HepG2 (cell line): ENCODE results near the gene CTBP1. TPM values are rescaled to one million over a fixed set of nuclear protein-coding genes. Genes with fewer than 3 reads are reported as not detected.
A peak's percentile ranks its signal among the peaks of the same experiment; 100 is the strongest.

Experiments
- ATF7 ChIP-seq, 2 experiments: fragments of 450-650 bp in 1 of 2; sonication (generic) in 1 of 2; formaldehyde crosslinking in 1 of 2; IDR thresholded peaks; 2 replicates each; pipeline versions ENCODE4 v1.4.0 to v1.6.1; 2016 to 2020; ENCODE audit warnings: antibody characterized with exemption in 1 of 2, mild to moderate bottlenecking in 1 of 2, missing genetic modification reagents in 1 of 2
- FIP1L1 ChIP-seq: fragments of 200-400 bp; formaldehyde crosslinking; IDR thresholded peaks from 2 replicates; pipeline ENCODE4 v1.6.1; 2018; ENCODE audit warnings: low read depth, mild to moderate bottlenecking, low read length, moderate library complexity, borderline replicate concordance; ENCODE audit not compliant: insufficient read depth
- HMGXB4 ChIP-seq, 2 experiments: sonication (generic) in 1 of 2; formaldehyde crosslinking in 1 of 2; IDR thresholded peaks; 2 replicates each; pipeline versions ENCODE4 v1.4.0 to v1.6.1; 2018 to 2020; ENCODE audit warnings: missing genetic modification reagents in 2 of 2, borderline replicate concordance in 1 of 2, low read depth in 1 of 2, mild to moderate bottlenecking in 1 of 2, missing biosample characterization in 1 of 2
- HNF1A ChIP-seq, 2 experiments: sonication (generic) in 1 of 2; formaldehyde crosslinking in 1 of 2; IDR thresholded peaks; 2 replicates each; pipeline versions ENCODE4 v1.4.0 to v1.6.1; 2016 to 2020; ENCODE audit warnings: borderline replicate concordance in 1 of 2, low read depth in 1 of 2, mild to moderate bottlenecking in 1 of 2, missing genetic modification reagents in 1 of 2
- MAFG ChIP-seq: sonication (generic); formaldehyde crosslinking; IDR thresholded peaks from 2 replicates; pipeline ENCODE4 v1.5.1; 2020; ENCODE audit warnings: mild to moderate bottlenecking, missing genetic modification reagents
- REPIN1 ChIP-seq: sonication (generic); formaldehyde crosslinking; IDR thresholded peaks from 2 replicates; pipeline ENCODE4 v1.8.0; 2022; ENCODE audit warnings: missing genetic modification reagents, low read depth, mild to moderate bottlenecking, borderline replicate concordance
- SMAD9 ChIP-seq: sonication (generic); formaldehyde crosslinking; IDR thresholded peaks from 2 replicates; pipeline ENCODE4 v1.5.1; 2020; ENCODE audit warnings: mild to moderate bottlenecking, missing genetic modification reagents
- THRA ChIP-seq: sonication (generic); formaldehyde crosslinking; IDR thresholded peaks from 2 replicates; pipeline ENCODE4 v1.4.0; 2020; ENCODE audit warnings: missing genetic modification reagents, borderline replicate concordance
- ZNF251 ChIP-seq: sonication (generic); formaldehyde crosslinking; IDR thresholded peaks from 2 replicates; pipeline ENCODE4 v1.9.0; 2021; ENCODE audit warnings: mild to moderate bottlenecking, missing genetic modification reagents
- ZNF503 ChIP-seq: sonication (generic); formaldehyde crosslinking; IDR thresholded peaks from 2 replicates; pipeline ENCODE4 v1.4.0; 2020; ENCODE audit warnings: missing genetic modification reagents
- ZNF839 ChIP-seq: sonication (generic); formaldehyde crosslinking; IDR thresholded peaks from 2 replicates; pipeline ENCODE4 v1.4.0; 2020; ENCODE audit warnings: missing genetic modification reagents, mild to moderate bottlenecking, borderline replicate concordance
- polyA plus RNA-seq, 8 experiments: library from polyadenylated mRNA; depleted of rRNA in 3 of 8; stranded (reverse) in 7 of 8; unstranded in 1 of 8; fragments of >200 nt; fragmentation: Illumina TruSeq in 4 of 8; extraction: Trizol in 4 of 8; gene quantifications; 2 replicates each; pipeline versions ENCODE4 v1.2.1 to v1.2.3, GENCODE V29; 2011 to 2016; ENCODE audit warnings: low read depth in 4 of 8, missing spikeins in 1 of 8, mixed read lengths in 1 of 8; ENCODE audit not compliant: insufficient read depth in 1 of 8
- total RNA-seq, 5 experiments: library from RNA; depleted of rRNA; stranded (reverse); fragments of >200 nt; fragmentation: Illumina TruSeq; extraction: Trizol; gene quantifications; 2 replicates each; pipeline ENCODE4 v1.2.3, GENCODE V29; 2016; ENCODE audit warnings: low read depth in 1 of 5
- TF ChIP-seq, protein P1 (sequence below): IDR thresholded peaks from 2 replicates; pipeline ENCODE4 v1.6.1; 2016; ENCODE audit warnings: mild to moderate bottlenecking

Gene CTBP1
- total and polyA plus RNA-seq, 2 of the 13 experiments (the other 11 are each of a cell fraction or from before 2014, with no cell fraction given): 78.5 to 112 TPM

DNA sequence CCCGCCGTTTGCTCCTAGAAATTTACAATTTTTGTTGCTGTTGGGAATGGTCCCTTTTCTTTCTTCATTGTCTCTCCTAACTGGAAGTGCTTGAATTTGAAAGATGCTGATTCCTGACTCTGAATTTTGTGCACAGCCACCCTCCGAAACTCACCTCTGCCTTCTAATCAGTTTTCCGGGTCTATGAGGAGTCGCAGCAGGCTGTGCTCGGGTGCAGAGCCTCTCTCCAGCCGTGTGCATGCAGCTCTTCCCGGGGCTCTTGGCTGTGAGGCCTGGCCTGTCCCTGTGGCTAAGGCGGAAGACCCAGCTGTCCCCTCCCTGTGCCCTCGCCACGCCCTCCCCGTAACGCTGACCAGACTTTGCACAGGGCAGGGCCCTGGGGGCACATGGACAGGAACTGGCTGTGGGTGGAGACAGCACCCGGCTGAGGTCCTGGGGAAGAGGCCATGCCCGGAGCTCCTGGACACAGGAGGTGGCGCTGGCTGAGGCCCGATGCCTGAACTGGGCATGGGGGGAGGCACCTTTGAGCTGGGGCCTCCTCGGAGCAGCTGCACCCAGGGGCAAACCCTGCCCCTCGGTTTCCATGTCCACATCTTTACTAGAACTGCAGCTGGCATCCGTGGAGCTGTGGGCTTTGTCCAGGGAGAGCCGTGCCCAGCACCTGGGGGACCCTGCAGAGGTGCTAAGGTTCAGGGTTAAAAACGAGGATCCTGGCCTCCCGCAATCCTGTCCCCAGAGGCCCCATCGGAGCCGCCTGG, 43.9 kb downstream of the CTBP1 start (continued):
- 0 out of 2 replicates have a peak, but pooled peaks have one; percentile 51 for TF ChIP-seq ZNF839
- peak; percentile 77 to 89; a peak in 3 of 4 replicates for TF ChIP-seq HMGXB4 (CRISPR knock-in tag; IDR thresholded peaks at IDR 0.05; ENCODE audit: borderline replicate concordance in 1 of 2, low read depth in 1 of 2)
- TF ChIP-seq MAFG: no peak
- peak; percentile 81 for TF ChIP-seq THRA
- 0 out of 2 replicates have a peak, but pooled peaks have one; percentile 57 for TF ChIP-seq FIP1L1
- 0 out of 2 replicates have a peak, but pooled peaks have one; percentile 31 for TF ChIP-seq HNF1A (IDR thresholded peaks at IDR 0.05; ENCODE audit: low read depth)
- peak; percentile 78; the same call in 1 of the 2 replicates for TF ChIP-seq HNF1A (CRISPR knock-in tag; IDR thresholded peaks at IDR 0.05; ENCODE audit: borderline replicate concordance)
- TF ChIP-seq SMAD9 (CRISPR knock-in tag): no peak; the same call in 1 of the 2 replicates
- TF ChIP-seq ZNF251 (CRISPR knock-in tag): no peak
- TF ChIP-seq REPIN1 (CRISPR knock-in tag): peak; percentile 87
- TF ChIP-seq ATF7 (IDR thresholded peaks at IDR 0.05): no peak
- TF ChIP-seq ATF7 (CRISPR knock-in tag; IDR thresholded peaks at IDR 0.05): peak; percentile 60; the same call in 1 of the 2 replicates
- TF ChIP-seq, protein P1, sequence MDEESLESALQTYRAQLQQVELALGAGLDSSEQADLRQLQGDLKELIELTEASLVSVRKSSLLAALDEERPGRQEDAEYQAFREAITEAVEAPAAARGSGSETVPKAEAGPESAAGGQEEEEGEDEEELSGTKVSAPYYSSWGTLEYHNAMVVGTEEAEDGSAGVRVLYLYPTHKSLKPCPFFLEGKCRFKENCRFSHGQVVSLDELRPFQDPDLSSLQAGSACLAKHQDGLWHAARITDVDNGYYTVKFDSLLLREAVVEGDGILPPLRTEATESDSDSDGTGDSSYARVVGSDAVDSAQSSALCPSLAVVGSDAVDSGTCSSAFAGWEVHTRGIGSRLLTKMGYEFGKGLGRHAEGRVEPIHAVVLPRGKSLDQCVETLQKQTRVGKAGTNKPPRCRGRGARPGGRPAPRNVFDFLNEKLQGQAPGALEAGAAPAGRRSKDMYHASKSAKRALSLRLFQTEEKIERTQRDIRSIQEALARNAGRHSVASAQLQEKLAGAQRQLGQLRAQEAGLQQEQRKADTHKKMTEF (CRISPR knock-in tag): peak; percentile 91
- peak; percentile 24; the same call in 1 of the 2 replicates for TF ChIP-seq ZNF503 (CRISPR knock-in tag)
